ENCODE measurements around the gene CDK6.

The CDK6 gene

DNA sequence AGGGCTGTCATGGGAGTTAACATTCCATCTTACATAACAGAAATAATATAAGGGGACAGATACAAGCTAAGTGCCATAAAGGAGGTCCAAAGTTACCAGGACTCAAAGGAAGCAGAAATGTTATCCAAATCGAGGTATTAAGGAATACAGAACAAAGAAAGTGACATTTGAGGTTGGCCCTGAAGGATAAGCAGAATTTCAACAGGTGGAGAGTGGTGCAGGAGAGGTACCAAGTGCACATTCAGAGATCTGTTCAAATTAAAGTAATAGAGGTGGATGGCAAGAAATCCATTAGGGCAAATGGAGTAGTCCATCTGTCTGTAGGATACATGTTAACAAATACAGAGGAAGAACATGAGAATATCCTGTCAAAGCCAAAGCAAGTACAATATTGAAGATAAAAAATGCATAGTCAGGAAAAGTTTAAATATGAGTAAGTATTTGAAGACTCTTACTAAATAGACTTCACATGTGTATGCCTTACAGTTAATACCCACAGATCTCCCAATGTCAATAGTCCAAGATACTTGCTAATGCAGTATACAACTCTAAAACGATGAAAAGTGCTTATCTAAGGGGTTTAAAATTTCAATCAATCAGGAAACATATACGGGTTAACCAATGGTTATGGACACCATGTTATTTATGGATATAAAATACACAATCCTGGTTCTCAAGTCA, 10.0 kb downstream of the CDK6 start:
- TF ChIP-seq, protein P1, sequence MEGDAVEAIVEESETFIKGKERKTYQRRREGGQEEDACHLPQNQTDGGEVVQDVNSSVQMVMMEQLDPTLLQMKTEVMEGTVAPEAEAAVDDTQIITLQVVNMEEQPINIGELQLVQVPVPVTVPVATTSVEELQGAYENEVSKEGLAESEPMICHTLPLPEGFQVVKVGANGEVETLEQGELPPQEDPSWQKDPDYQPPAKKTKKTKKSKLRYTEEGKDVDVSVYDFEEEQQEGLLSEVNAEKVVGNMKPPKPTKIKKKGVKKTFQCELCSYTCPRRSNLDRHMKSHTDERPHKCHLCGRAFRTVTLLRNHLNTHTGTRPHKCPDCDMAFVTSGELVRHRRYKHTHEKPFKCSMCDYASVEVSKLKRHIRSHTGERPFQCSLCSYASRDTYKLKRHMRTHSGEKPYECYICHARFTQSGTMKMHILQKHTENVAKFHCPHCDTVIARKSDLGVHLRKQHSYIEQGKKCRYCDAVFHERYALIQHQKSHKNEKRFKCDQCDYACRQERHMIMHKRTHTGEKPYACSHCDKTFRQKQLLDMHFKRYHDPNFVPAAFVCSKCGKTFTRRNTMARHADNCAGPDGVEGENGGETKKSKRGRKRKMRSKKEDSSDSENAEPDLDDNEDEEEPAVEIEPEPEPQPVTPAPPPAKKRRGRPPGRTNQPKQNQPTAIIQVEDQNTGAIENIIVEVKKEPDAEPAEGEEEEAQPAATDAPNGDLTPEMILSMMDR (IDR thresholded peaks at IDR 0.05; ENCODE audit: low read depth, low read length), result no peak
- no peak for DNase-seq (ENCODE audit: extremely low read depth, low read depth)

- no peak for DNase-seq (ENCODE audit: extremely low read depth, low read depth)
- TF ChIP-seq, protein P1 (IDR thresholded peaks at IDR 0.05; ENCODE audit: low read depth, low read length), result no peak
Observed at GRCh38 chr7:92824901-92825480, 11.4 kb downstream of the CDK6 start.

GRCh38 chr7:92824450-92824849, 11.9 kb downstream of the CDK6 start:
- TF ChIP-seq, protein P1 (IDR thresholded peaks at IDR 0.05; ENCODE audit: low read depth, low read length), result no peak
- DNase-seq (ENCODE audit: extremely low read depth, low read depth), result no peak

- TF ChIP-seq, protein P1 (IDR thresholded peaks at IDR 0.05; ENCODE audit: low read depth, low read length), result no peak
Observed at GRCh38 chr7:92823042-92823441, 13.3 kb downstream of the CDK6 start.

GRCh38 chr7:92820191-92820590, 16.2 kb downstream of the CDK6 start:
- TF ChIP-seq, protein P1 (IDR thresholded peaks at IDR 0.05; ENCODE audit: low read depth, low read length), result no peak
- no peak for DNase-seq (ENCODE audit: extremely low read depth, low read depth)

More at GRCh38 chr7:92823042-92823441, 13.3 kb downstream of the CDK6 start:
- no peak for DNase-seq (ENCODE audit: extremely low read depth, low read depth)

DNA sequence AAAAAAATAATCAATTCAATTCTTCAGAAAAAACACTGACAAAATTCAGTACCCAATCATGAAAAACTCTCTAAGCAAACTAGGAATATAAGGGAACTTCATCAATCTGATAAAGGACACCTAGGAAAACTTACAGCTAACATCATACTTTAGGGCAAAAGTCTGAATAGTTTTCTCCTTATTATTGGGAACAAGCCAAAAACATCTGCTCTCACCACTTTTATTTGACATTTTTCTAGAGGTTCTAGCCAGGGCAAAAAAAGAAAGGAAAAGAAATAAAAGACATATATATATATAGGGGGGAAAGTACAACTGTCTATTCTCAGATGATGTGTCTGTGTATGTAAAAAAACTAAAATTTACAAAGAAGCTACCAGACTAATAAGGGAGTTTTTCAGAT, 19.0 kb downstream of the CDK6 start:
- no peak for DNase-seq (ENCODE audit: extremely low read depth, low read depth)
- TF ChIP-seq, protein P1 (IDR thresholded peaks at IDR 0.05; ENCODE audit: low read depth, low read length), result no peak

GRCh38 chr7:92815412-92815811, 21.0 kb downstream of the CDK6 start:
- no peak for DNase-seq (ENCODE audit: extremely low read depth, low read depth)
- TF ChIP-seq, protein P1 (IDR thresholded peaks at IDR 0.05; ENCODE audit: low read depth, low read length), result no peak
